WTC11 (cell line): ENCODE results near the gene SLC35F2.

Experiments
- ATF1 ChIP-seq: sonication (generic); formaldehyde crosslinking; IDR thresholded peaks from 2 replicates; pipeline ENCODE4 v1.8.1; 2023; ENCODE audit warnings: mild to moderate bottlenecking, moderate library complexity, missing genetic modification reagents
- ESRRA ChIP-seq: sonication (generic); formaldehyde crosslinking; IDR thresholded peaks from 2 replicates; pipeline ENCODE4 v1.8.1; 2022; ENCODE audit warnings: mild to moderate bottlenecking, missing genetic modification reagents, borderline replicate concordance
- ETV6 ChIP-seq: sonication (generic); formaldehyde crosslinking; IDR thresholded peaks from 2 replicates; pipeline ENCODE4 v1.8.1; 2022; ENCODE audit warnings: mild to moderate bottlenecking, missing genetic modification reagents
- NR1H2 ChIP-seq: sonication (generic); formaldehyde crosslinking; IDR thresholded peaks from 2 replicates; pipeline ENCODE4 v1.9.0; 2021; ENCODE audit warnings: mild to moderate bottlenecking, moderate library complexity, missing genetic modification reagents
- SMAD3 ChIP-seq: sonication (generic); formaldehyde crosslinking; IDR thresholded peaks from 2 replicates; pipeline ENCODE4 v1.8.0; 2022; ENCODE audit warnings: missing genetic modification reagents, mild to moderate bottlenecking, borderline replicate concordance
- SP1 ChIP-seq: sonication (generic); formaldehyde crosslinking; conservative IDR thresholded peaks from 2 replicates; pipeline ENCODE4 v1.8.1; 2022; ENCODE audit warnings: missing genetic modification reagents
- TP53 ChIP-seq: sonication (generic); formaldehyde crosslinking; IDR thresholded peaks from 2 replicates; pipeline ENCODE4 v1.8.1; 2023; ENCODE audit warnings: mild to moderate bottlenecking, missing genetic modification reagents
- ZNF138 ChIP-seq: sonication (generic); formaldehyde crosslinking; conservative IDR thresholded peaks from 2 replicates; pipeline ENCODE4 v1.8.1; 2022; ENCODE audit warnings: mild to moderate bottlenecking, moderate library complexity, missing genetic modification reagents
- ZNF263 ChIP-seq: sonication (generic); formaldehyde crosslinking; IDR thresholded peaks from 2 replicates; pipeline ENCODE4 v1.8.1; 2022; ENCODE audit warnings: low read depth, mild to moderate bottlenecking, moderate library complexity, missing genetic modification reagents
- TF ChIP-seq, protein P1 (sequence below): fragments of 200-600 bp; IDR thresholded peaks from 2 replicates; pipeline ENCODE4 v1.8.0; 2022; ENCODE audit warnings: antibody characterized with exemption
- TF ChIP-seq, protein P2 (sequence below): fragments of 250-450 bp; sonication (Bioruptor Pico); IDR thresholded peaks from 2 replicates; pipeline ENCODE4 v2.1.2; 2022; ENCODE audit warnings: mild to moderate bottlenecking, moderate library complexity
- TF ChIP-seq, protein P3 (sequence below): sonication (generic); formaldehyde crosslinking; IDR thresholded peaks from 2 replicates; pipeline ENCODE4 v1.8.0; 2022; ENCODE audit warnings: mild to moderate bottlenecking, missing genetic modification reagents

DNA sequence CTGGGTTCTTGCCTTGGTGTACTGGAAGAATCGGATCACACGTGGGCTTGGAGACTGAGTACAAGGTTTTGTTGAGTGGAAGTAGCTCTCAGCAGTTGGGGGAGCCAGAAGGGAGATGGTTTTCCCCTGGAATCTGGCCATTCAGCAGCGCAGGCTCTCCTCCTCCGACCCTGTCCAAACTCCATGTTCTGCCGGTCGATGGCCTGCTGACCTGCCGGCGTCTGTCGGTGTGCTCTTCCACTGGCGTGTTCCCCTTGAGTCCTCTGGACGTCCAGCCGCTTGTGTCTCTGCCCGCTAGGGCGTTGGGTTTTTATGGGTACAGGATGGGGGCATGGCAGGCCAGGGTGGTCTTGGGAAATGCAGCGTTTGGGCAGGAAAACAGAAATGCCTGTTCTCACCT is 108.3 kb downstream of the SLC35F2 start:
- TF ChIP-seq, protein P1, sequence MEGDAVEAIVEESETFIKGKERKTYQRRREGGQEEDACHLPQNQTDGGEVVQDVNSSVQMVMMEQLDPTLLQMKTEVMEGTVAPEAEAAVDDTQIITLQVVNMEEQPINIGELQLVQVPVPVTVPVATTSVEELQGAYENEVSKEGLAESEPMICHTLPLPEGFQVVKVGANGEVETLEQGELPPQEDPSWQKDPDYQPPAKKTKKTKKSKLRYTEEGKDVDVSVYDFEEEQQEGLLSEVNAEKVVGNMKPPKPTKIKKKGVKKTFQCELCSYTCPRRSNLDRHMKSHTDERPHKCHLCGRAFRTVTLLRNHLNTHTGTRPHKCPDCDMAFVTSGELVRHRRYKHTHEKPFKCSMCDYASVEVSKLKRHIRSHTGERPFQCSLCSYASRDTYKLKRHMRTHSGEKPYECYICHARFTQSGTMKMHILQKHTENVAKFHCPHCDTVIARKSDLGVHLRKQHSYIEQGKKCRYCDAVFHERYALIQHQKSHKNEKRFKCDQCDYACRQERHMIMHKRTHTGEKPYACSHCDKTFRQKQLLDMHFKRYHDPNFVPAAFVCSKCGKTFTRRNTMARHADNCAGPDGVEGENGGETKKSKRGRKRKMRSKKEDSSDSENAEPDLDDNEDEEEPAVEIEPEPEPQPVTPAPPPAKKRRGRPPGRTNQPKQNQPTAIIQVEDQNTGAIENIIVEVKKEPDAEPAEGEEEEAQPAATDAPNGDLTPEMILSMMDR = no peak
- TF ChIP-seq ZNF263 (CRISPR knock-in tag) (no peak), SP1 (no peak), ZNF138 (no peak), SMAD3 (CRISPR knock-in tag) (no peak), ESRRA (no peak), TP53 (CRISPR knock-in tag) (no peak), ATF1 (no peak), ETV6 (CRISPR knock-in tag) (no peak), NR1H2 (CRISPR knock-in tag) (no peak)
- TF ChIP-seq, protein P2, sequence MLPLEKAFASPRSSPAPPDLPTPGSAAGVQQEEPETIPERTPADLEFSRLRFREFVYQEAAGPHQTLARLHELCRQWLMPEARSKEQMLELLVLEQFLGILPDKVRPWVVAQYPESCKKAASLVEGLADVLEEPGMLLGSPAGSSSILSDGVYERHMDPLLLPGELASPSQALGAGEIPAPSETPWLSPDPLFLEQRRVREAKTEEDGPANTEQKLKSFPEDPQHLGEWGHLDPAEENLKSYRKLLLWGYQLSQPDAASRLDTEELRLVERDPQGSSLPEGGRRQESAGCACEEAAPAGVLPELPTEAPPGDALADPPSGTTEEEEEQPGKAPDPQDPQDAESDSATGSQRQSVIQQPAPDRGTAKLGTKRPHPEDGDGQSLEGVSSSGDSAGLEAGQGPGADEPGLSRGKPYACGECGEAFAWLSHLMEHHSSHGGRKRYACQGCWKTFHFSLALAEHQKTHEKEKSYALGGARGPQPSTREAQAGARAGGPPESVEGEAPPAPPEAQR (CRISPR knock-in tag) = no peak
- TF ChIP-seq, protein P3, sequence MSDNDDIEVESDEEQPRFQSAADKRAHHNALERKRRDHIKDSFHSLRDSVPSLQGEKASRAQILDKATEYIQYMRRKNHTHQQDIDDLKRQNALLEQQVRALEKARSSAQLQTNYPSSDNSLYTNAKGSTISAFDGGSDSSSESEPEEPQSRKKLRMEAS (CRISPR knock-in tag) = no peak
